ENCODE results near the gene HDAC11. TPM values are rescaled to one million over a fixed set of nuclear protein-coding genes. Genes with fewer than 3 reads are reported as not detected.
A peak's percentile ranks its signal among the peaks of the same experiment; 100 is the strongest.
"Not testable (repeated sequence)": the region's sequence is repeated elsewhere in the genome, so short reads cannot be mapped to it uniquely, and the experiment has no call there.

HDAC11 gene, protein sequence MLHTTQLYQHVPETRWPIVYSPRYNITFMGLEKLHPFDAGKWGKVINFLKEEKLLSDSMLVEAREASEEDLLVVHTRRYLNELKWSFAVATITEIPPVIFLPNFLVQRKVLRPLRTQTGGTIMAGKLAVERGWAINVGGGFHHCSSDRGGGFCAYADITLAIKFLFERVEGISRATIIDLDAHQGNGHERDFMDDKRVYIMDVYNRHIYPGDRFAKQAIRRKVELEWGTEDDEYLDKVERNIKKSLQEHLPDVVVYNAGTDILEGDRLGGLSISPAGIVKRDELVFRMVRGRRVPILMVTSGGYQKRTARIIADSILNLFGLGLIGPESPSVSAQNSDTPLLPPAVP
- total RNA-seq: 10 to 100 TPM in 3 of 4 donors, 1 to 10 TPM in 1; 7.4 to 20.6 (median 11.7) TPM

GRCh38 chr3:13479582-13480339 lies at the start of gene HDAC11:
HDAC11 (plus strand) TSS chr3:13480306; CDS start chr3:13480348, 42 bp downstream.
- peak; percentile 99 to 100 for DNase-seq
- Histone ChIP-seq H3K4me1 (no peaks in the 10 kb centered on the region), H3K9me3 (no peaks in the 10 kb centered on the region), H3K27ac (peak within 1 kb of the TSS; percentile 83 to 89), H3K27me3 (no peaks in the 10 kb centered on the region), H3K36me3 (no peaks in the 10 kb centered on the region), H3K4me3 (peak within 1 kb of the TSS; percentile 63 to 79)
- TF ChIP-seq, protein P1, sequence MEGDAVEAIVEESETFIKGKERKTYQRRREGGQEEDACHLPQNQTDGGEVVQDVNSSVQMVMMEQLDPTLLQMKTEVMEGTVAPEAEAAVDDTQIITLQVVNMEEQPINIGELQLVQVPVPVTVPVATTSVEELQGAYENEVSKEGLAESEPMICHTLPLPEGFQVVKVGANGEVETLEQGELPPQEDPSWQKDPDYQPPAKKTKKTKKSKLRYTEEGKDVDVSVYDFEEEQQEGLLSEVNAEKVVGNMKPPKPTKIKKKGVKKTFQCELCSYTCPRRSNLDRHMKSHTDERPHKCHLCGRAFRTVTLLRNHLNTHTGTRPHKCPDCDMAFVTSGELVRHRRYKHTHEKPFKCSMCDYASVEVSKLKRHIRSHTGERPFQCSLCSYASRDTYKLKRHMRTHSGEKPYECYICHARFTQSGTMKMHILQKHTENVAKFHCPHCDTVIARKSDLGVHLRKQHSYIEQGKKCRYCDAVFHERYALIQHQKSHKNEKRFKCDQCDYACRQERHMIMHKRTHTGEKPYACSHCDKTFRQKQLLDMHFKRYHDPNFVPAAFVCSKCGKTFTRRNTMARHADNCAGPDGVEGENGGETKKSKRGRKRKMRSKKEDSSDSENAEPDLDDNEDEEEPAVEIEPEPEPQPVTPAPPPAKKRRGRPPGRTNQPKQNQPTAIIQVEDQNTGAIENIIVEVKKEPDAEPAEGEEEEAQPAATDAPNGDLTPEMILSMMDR (IDR thresholded peaks at IDR 0.05): peak; percentile 30 to 59 (median 44)
- TF ChIP-seq POLR2A (IDR thresholded peaks at IDR 0.05): peak; percentile 67 to 82
- intact Hi-C loops (cut with DNase I; ENCODE audit: low total_unique reads): no loop called here

GRCh38 chr3:13430411-13430875 lies 49.7 kb upstream of the HDAC11 start:
- H3K4me1 ChIP-seq; H3K27me3 ChIP-seq; H3K27ac ChIP-seq; H3K4me3 ChIP-seq; H3K36me3 ChIP-seq; intact Hi-C loops (cut with DNase I; ENCODE audit: low total_unique reads); DNase-seq; H3K9me3 ChIP-seq: not testable (repeated sequence)

DNA sequence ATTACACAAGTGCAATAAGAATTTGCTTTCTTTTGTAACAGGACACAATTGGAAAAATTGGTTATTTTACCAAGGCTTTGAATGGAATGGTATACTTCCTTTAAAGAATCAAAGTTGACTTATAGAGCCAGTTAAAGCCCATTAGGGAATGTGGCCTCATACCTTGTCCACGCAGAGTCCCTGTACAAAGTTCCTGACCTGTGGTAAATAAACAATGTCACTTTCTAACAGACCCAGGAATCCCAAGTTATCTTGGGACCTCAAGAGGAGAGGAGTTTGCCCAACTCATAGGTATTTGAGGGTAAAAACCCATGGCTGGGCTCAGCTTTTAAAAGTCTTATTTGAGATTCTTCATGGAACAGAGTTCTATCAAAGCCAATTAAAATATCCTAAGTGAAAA lies 48.0 kb upstream of the HDAC11 start:
- no peaks in the 10 kb centered on the region for H3K9me3 ChIP-seq
- no peak overlapping the region for H3K27ac ChIP-seq
- TF ChIP-seq POLR2A (IDR thresholded peaks at IDR 0.05): no peak
- TF ChIP-seq, protein P1 (IDR thresholded peaks at IDR 0.05): no peak

DNA sequence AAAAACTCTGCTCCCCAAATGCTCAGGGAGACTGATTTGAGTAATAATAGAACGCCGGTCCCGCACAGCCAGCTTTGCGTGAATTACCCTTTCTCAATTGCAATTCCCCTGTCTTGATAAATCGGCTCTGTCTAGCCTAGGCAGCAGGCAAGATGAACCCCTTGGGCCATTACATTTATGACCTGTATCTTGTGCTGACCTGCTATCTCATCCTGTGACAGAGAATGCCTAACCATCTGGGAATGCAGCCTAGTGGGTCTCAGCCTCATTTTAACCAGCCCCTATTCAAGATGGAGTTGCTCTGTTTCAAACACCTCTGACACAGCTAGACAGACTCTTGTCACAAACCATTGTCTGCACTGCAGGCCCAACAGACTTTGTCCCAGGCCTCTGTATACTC lies 46.2 kb upstream of the HDAC11 start:
- intact Hi-C loops (cut with DNase I; ENCODE audit: low total_unique reads): no loop called here

More for the DNA sequence above, 48.0 kb upstream of the HDAC11 start:
- Histone ChIP-seq H3K36me3 (no peaks in the 10 kb centered on the region), H3K4me1 (no peaks in the 10 kb centered on the region), H3K27me3 (no peaks in the 10 kb centered on the region), H3K4me3 (no peak overlapping the region)
- no peak for DNase-seq
- intact Hi-C loops (cut with DNase I; ENCODE audit: low total_unique reads): no loop called here

GRCh38 chr3:13436213-13436612 lies 43.9 kb upstream of the HDAC11 start:
- H3K4me3 ChIP-seq; H3K4me1 ChIP-seq; H3K27me3 ChIP-seq; H3K36me3 ChIP-seq; intact Hi-C loops (cut with DNase I; ENCODE audit: low total_unique reads); H3K27ac ChIP-seq; DNase-seq; H3K9me3 ChIP-seq: not testable (repeated sequence)

More for the DNA sequence above, 46.2 kb upstream of the HDAC11 start:
- Histone ChIP-seq H3K4me1 (no peaks in the 10 kb centered on the region), H3K27ac (no peak overlapping the region), H3K4me3 (no peak overlapping the region), H3K27me3 (no peaks in the 10 kb centered on the region), H3K36me3 (no peaks in the 10 kb centered on the region), H3K9me3 (no peaks in the 10 kb centered on the region)
- no peak for DNase-seq
- TF ChIP-seq POLR2A (IDR thresholded peaks at IDR 0.05): no peak
- TF ChIP-seq, protein P1 (IDR thresholded peaks at IDR 0.05): no peak

All from uterus (tissue), 4 donors.